GM12864 (cell line): ENCODE results near the gene SLC37A1.

Experiments
- DNase-seq: peaks from one replicate; pipeline ENCODE4 v3.0.0-alpha.2; 2011; ENCODE audit warnings: low read depth
- H3K4me3 ChIP-seq: 2 replicates; pipeline ENCODE4 v1.5.1; 2011; ENCODE audit warnings: mild to moderate bottlenecking, low read depth, low read length, control low read depth
- CTCF ChIP-seq: IDR thresholded peaks from 2 replicates; pipeline ENCODE4 v1.5.1; 2011; ENCODE audit warnings: low read depth, mild to moderate bottlenecking, moderate library complexity, low read length, control low read depth, inconsistent platforms; ENCODE audit errors: missing control alignments

Gene SLC37A1

GRCh38 chr21:42474043-42474831 lies 39.4 kb upstream of the SLC37A1 start:
- TF ChIP-seq CTCF, result no peak
- no peak overlapping the region for H3K4me3 ChIP-seq
- DNase-seq, result no peak

- no peak for TF ChIP-seq CTCF
- no peak overlapping the region for H3K4me3 ChIP-seq
- DNase-seq, result no peak
Measured at GRCh38 chr21:42475036-42475435, 38.6 kb upstream of the SLC37A1 start.

- H3K4me3 ChIP-seq, result no peak overlapping the region
- no peak for DNase-seq
- TF ChIP-seq CTCF, result no peak
Measured at GRCh38 chr21:42475526-42476387, 37.9 kb upstream of the SLC37A1 start.

- TF ChIP-seq CTCF, result no peak
- no peak overlapping the region for H3K4me3 ChIP-seq
- no peak for DNase-seq
Measured at GRCh38 chr21:42476388-42477331, 37.0 kb upstream of the SLC37A1 start.

- no peak for DNase-seq
- no peak overlapping the region for H3K4me3 ChIP-seq
- no peak for TF ChIP-seq CTCF
Measured at GRCh38 chr21:42478504-42478903, 35.1 kb upstream of the SLC37A1 start.

- DNase-seq, result no peak
- no peak overlapping the region for H3K4me3 ChIP-seq
- TF ChIP-seq CTCF, result no peak
Measured at GRCh38 chr21:42479582-42479981, 34.1 kb upstream of the SLC37A1 start.
